ENCODE measurements around the gene HASPIN.

Gene HASPIN

DNA sequence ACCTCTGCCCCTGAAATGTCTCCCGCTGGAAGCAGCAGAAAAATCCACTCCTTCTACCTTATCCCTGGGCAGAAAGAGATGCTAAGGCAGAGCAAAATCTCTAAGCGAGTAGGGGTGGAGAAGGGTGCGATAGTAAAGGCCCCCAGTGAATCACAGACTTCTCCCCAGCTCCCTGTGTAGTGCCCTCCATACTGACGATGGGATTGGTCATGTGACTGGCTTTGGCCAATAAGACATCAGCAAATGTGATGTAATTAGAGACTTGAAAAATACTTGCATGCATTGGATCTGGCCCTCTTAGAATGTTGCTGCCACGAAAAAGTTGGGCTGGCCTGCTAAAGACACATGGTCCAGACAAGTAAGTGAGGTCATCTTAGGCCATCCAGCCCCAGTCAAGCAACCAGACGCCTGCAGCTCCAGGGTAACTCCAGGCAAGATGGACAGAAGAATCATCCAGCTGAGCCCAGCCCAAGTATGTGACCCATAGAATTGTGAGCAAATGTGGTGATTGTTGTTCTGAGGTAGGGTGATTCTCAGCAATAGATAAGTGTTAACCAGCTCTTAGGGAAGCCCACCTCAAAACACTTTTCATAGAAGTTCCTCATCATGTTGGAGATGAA lies 36.0 kb downstream of the HASPIN start:
- TF ChIP-seq, protein P1, sequence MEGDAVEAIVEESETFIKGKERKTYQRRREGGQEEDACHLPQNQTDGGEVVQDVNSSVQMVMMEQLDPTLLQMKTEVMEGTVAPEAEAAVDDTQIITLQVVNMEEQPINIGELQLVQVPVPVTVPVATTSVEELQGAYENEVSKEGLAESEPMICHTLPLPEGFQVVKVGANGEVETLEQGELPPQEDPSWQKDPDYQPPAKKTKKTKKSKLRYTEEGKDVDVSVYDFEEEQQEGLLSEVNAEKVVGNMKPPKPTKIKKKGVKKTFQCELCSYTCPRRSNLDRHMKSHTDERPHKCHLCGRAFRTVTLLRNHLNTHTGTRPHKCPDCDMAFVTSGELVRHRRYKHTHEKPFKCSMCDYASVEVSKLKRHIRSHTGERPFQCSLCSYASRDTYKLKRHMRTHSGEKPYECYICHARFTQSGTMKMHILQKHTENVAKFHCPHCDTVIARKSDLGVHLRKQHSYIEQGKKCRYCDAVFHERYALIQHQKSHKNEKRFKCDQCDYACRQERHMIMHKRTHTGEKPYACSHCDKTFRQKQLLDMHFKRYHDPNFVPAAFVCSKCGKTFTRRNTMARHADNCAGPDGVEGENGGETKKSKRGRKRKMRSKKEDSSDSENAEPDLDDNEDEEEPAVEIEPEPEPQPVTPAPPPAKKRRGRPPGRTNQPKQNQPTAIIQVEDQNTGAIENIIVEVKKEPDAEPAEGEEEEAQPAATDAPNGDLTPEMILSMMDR (IDR thresholded peaks at IDR 0.05; ENCODE audit: insufficient read depth, missing control alignments): no peak
- DNase-seq (ENCODE audit: insufficient read length, low spot score) (no peak), FAIRE-seq (no peak)

DNA sequence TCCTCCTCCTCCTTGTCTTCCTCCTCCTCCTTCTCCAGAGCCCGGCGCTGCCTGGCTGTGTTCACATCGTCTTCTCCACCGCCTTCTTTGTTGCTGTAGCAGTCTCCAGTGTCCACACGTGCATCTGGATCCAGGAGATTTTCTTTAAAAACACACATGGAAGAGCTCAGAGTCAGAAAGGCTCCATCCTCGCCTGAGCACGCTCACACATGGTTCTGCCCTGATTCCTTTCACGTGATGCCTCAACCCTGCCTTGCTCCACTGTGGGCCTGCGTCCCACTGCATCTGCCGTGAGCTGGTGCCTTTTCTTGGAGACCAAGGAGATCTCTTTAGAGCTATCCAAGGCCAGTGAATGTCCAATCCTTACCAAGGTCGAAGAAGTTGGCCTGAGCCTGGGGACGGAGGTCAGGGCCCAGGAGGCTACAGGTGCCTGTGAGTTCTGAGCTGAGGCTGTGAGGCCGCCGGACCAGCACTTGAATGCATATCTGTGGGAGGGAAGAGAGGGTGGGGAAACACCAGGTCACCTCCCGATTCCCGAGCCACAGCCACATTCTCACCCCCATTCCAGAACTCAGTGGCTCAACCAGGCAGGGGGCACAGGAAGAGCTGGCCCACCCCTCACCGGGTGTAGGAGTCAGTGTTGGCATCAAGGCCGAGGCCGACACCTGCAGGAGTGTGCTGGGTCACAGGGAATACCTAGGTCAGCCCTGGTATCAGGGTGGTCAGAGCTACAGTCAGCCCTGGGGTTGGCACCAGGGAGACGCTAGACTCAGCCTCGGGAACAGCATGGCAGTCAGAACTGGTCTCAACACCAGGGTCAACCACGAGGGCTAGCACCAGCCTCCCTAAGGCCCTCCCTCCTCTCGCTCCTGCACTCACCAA lies 37.6 kb downstream of the HASPIN start:
- DNase-seq (ENCODE audit: insufficient read length, low spot score): no peak
- TF ChIP-seq, protein P1 (IDR thresholded peaks at IDR 0.05; ENCODE audit: insufficient read depth, missing control alignments): no peak
- FAIRE-seq: no peak

DNA sequence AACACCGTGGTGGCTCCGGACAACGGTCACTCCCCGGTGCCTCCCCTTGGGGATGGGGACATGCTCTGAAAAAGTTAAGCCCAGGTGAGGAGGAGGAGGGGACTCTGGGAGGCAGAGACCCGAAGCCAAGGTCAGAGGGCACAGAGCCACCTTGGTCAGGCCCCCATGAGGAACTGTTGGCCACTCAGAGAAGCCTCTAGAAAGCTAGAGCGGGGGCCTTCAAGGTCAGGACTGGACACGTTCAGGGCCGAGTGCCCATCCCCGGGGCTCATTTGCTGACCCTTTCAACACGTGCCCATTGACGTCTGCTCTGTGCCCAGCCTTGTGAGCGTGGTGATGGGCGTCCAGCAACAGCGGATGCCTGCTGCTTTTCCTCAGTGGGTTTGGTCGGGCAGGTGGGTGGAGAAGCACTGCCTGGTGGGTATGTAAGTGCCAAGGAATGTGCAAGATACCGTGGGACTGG lies 38.2 kb downstream of the HASPIN start:
- TF ChIP-seq, protein P1 (IDR thresholded peaks at IDR 0.05; ENCODE audit: insufficient read depth, missing control alignments): no peak
- FAIRE-seq: no peak
- DNase-seq (ENCODE audit: insufficient read length, low spot score): no peak

DNA sequence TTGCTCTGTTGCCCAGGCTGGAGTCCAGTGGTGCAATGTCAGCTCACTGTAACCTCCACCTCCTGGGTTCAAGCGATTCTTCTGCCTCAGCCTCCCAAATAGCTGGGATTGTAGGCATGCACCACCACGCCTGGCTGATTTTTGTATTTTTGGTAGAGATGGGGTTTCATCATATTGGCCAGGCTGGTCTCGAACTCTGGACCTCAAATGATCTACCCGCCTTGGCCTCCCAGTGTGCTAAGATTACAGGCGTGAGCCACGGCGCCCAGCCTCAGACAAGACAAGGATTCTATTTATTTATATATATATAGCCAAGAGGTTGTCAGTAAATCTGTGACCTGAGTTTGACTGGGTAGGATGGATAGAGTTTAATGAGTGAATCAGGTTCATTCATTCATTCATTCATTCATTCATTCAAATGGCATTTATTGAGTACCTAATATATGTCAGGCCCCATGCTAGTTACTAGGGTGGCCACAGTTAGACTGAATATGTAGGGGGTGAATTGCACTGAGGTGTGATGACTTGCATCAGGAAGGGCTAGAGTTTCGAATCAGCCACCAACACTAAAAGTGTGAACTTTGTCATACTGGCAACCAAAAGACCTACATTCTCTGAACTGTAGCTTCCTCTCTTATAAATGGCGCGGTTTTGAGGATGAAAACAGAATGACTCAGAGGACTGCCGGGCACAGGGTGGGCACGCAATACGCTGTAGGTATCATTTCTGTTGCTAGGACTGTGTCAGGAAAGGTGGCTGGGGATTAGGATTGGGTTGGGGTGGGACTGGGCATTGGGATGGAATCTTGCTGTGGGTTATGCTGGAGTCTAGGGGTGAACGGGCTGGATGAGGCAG lies 39.4 kb downstream of the HASPIN start:
- DNase-seq (ENCODE audit: insufficient read length, low spot score) (no peak), FAIRE-seq (no peak)
- TF ChIP-seq, protein P1 (IDR thresholded peaks at IDR 0.05; ENCODE audit: insufficient read depth, missing control alignments): no peak

DNA sequence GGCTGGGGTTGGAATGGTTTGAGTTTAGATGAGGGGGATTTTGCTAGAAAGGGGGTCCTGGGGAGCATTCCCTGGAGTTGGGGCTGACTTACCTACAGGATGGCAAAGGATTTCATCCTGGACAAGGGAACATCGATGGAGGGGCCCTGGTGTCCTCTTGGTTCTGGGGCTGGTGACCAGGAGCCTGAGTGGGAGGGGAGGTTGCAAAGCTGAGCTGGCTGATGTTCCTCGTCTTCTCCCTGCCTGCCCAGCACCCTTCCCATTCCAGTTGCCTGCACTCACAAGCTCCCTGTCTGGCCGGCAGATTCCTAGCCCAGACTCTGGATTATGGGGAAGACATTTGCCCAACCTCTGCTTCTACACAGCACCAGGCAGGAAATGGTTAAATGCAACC lies 40.1 kb downstream of the HASPIN start:
- FAIRE-seq: no peak
- TF ChIP-seq, protein P1 (IDR thresholded peaks at IDR 0.05; ENCODE audit: insufficient read depth, missing control alignments): no peak
- no peak for DNase-seq (ENCODE audit: insufficient read length, low spot score)

DNA sequence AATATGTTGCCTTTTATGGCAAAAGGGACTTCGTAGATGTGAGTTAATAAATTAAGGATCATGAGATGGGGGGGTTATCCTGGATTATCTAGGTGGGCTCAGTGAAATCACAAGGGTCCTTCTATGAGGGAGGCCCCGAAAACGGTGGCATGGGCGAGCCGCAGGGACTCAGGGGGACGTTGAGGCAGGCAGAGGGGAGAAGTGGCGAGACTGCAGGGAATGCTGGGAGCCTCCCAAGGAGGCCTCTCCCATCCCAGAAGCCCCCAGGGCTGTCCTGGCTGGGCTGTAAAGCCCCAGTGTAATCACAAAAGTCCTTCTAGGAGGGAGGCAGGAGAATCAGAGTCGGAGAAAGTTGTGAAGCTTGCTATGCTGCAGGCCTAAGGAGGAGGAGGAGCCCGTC lies 42.3 kb downstream of the HASPIN start:
- TF ChIP-seq, protein P1 (IDR thresholded peaks at IDR 0.05; ENCODE audit: insufficient read depth, missing control alignments): no peak
- no peak for DNase-seq (ENCODE audit: insufficient read length, low spot score)
- FAIRE-seq: no peak

Measured in D721Med (cell line).